GM21526 (cell line): Measurements from ENCODE around the gene SLC4A8.

ENCODE experiments used
- ATAC-seq: cut with Tn5 transposase; IDR thresholded peaks from one replicate; pipeline ENCODE4 v1.9.1; 2021; ENCODE audit warnings: moderate library complexity; ENCODE audit not compliant: unreplicated experiment, low FRiP score

SLC4A8 gene

DNA sequence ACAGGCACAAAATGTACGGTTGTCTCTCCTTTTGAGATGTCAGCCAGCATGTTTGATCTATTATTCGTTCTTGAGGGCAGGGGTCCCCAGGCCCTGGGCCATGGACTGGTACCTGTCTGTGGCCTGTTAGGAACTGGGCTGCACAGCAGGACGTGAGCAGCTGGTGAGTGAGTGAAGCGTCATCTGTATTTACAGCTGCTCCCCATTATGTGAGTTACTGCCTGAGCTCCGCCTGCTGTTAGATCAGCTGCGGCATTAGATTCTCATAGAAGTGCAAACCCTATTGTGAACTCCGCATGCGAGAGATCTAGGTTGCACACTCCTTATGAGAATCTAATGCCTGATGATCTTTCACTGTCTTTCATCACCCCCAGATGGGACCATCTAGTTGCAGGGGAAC, 125.0 kb downstream of the SLC4A8 start:
- ATAC-seq: no peak
